ENCODE data around the gene TMOD1.
"Not testable (repeated sequence)": the region's sequence is repeated elsewhere in the genome, so short reads cannot be mapped to it uniquely, and the experiment has no call there.

Gene TMOD1

GRCh38 chr9:97601228-97601898 is 99.9 kb downstream of the TMOD1 start:
- DNase-seq = no peak

DNA sequence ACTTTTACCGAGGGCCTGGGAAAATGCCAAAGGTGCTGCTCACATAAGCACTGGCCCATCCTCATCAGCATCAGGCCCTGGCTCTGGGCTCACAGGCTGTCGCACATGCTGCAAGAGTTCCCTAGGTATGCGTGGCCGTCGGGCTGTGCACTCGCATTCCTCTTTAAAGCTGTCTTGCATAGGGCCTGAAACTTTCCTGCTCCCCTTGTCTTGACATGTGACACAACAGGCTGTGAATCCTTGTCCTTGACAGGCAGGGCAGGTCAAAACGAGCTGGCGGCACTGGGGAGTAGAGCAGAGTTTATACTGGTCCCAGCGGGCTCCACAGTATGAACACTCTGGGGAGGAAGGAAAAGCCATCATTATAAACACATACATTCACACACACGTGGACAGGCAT is 101.0 kb downstream of the TMOD1 start:
- DNase-seq = no peak

DNA sequence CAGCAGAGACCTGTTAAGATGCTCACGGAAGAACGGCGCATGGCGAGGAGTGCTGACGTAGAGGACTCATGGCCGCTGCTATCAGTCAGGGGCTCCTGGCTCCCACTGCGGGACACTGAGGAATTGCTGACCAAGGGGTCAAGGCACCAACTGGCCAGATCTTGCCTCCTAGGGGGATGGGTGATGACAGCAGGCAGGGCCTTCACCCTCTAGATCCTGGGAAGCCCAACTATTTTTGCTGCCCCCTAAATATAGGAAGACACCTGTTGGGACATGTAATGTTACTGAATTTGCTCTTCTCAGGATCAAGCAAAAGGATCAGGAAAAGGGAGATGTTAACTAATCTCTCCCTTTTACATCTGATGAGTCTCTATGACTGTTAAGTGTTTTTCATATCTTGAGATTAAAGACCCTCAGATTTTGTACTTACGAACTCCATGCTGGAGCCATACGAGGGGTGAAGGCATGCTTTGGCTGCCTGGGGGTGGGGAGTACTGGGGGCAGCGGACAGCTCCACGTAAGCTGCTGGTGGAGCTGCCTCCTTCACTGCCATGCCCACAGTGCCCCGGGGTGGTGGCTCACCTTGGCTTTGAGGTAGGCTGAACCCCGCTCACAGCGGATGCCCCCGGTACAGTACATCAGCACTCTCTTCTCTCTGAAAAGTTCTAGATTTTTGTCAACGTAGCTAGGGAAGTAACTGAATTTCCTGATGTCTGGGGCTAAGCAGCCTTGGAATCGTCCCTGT is 103.6 kb downstream of the TMOD1 start:
- DNase-seq = no peak

DNA sequence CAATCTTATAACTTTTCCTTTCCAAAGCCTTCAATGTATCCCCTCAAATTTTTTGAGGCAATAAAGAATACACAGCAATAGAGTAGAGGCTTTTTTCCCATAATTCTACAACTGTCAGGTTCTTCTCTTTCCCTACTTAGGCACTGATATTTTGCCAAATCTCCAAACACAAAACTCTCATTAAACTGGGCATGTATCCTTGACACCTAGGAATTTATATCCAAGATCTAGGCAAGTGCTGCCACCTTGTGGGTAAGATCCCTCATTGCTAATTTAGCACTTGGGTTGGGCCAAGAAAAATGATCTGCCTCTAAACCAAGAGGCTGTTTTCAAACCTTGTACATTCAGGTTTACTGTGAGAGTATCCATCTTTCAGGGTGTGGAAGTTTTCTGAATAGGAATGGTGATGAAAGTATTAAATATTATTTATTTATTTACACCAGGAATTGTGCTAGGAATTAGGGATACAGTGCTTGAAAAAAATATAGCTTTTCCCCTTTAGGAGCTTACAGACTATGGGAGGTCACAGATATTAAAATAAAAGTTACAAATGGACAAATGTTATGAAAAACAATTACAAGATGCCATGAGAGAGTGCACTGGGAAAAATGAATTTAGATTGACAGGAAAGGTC is 114.1 kb downstream of the TMOD1 start:
- peak; percentile 20 for DNase-seq

- no peak for DNase-seq
Measured at GRCh38 chr9:97617939-97618416, 116.5 kb downstream of the TMOD1 start.

DNA sequence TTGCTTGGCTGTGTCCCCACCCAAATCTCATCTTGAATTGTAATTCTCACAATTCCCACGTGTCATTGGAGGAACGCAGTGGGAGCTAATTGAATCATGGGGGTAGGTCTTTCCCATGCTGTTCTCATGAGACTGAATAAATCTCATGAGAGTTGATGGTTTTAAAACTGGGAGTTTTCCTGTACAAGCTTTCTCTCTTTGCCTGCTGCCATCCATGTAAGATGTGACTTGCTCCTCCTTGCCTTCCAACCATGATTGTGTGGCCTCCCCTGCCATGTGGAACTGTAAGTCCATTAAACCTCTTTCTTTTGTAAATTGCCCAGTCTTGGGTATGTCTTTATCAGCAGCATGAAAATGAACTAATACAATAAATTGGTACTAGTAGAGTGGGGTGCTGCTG is 118.6 kb downstream of the TMOD1 start:
- not testable (repeated sequence) for DNase-seq

DNA sequence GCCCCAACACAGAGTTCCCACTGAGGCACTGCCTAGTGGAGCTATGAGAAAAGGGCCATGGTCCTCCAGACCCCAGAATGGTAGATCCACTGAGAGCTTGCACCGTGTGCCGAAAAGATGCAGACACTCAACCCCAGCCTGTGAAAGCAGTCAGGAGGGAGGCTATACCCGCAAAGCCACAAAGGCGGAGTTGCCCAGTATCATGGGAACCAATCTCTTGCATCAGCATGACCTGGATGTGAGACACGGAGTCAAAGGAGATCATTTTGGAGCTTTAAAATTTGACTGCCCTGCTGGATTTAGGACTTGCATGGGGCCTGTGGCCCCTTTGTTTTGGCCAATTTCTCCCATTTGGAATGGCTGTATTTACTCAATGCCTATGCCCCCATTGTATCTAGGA is 121.0 kb downstream of the TMOD1 start:
- DNase-seq = not testable (repeated sequence)

- DNase-seq = no peak
Measured at GRCh38 chr9:97623946-97624345, 122.5 kb downstream of the TMOD1 start.

DNA sequence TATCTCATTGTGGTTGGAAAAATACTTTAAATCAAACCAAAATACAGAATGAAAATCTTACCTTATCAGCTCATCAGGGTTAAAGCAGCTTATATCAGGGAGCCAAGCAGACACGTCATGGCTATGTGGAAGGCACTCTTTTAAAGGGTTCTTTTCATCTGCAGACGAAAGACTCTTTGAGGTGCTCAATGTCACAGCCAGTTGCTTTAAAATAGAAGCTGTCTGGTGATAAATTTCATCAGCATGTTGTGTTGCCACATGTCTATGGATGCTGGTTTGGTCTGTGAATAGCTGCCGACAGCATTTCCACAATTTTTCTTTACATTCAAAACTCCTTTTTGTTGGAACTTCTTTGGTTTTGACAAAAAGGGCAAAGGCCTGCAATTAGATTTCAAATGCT is 124.2 kb downstream of the TMOD1 start:
- no peak for DNase-seq

GRCh38 chr9:97627624-97628023 is 126.2 kb downstream of the TMOD1 start:
- DNase-seq = no peak

GRCh38 chr9:97628668-97629067 is 127.2 kb downstream of the TMOD1 start:
- DNase-seq = no peak

- no peak for DNase-seq
Measured at GRCh38 chr9:97629156-97629555, 127.7 kb downstream of the TMOD1 start.

GRCh38 chr9:97630591-97630990 is 129.1 kb downstream of the TMOD1 start:
- no peak for DNase-seq

DNA sequence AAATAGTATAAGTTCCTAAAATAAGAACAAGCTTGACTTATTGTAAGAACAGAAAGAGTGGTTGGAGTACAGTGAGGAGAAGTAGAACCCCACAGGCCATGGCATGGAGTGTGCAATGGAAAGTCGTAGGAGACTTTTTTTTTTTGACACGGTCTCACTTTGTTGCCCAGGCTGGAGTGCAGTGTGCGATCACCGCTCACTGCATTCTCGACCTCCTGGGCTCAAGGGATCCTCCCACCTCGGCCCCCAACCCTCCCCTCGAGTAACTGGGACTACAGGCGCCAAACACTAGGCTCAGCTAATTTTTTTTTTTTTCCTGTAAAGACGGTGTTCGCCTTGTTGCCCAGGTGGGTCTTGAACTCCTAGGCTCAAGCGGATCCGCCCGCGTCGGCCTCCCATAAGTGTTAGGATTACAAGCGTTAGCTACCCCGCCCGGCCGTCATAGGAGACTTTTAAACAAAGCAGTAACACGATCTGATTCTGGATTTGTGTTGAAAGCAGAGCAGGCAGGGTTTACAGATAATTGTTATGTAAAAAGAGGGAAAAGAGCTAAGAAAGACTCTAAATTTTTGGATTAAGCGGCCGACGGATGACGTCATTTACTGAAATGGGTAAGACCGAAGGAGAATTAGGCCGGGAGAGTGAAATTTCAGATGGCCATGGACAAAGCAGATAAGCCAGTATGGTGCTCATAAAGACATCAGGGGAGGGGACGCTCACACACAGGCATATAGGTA is 130.9 kb downstream of the TMOD1 start:
- DNase-seq = no peak

GRCh38 chr9:97632985-97633858 is 131.8 kb downstream of the TMOD1 start, which contains the start of the genes NCBP1 and TSTD2:
TSS of gene NCBP1 (plus strand) at chr9:97633821. CDS start at chr9:97633882, 61 bp downstream.
TSS of gene TSTD2 (minus strand) at chr9:97633368. CDS start at chr9:97627562, 5,806 bp downstream.
- peak; percentile 93 for DNase-seq

DNA sequence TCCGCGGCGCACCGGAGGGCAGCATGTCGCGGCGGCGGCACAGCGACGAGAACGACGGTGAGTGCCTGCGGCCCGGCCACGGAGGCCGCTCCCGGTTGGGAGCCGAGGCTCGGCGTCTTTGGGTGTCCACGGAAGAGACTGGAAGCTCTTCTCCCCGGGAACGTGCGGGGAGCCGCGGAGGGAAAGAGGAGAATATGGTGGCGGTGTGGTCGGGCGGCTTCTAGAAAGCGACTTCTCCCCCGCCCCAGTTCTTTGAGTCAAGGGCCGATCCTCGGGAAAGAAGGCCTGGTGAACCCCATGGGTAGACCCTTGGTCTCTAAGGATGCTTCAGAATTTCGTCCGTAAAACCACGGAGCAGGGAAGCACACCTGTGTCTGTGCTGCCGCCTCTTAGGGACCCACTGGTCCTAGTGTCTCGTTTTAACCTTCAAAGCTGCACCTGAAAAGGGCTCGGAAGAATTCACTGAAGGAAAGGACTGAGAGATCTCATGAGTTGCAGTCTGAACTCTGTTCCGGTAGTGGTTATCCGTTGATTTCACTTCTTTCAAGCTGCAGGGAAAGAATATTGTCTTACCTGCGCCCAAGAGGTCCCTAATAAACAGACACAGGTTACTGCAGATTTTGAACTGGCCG is 132.5 kb downstream of the TMOD1 start:
- DNase-seq = no peak

DNA sequence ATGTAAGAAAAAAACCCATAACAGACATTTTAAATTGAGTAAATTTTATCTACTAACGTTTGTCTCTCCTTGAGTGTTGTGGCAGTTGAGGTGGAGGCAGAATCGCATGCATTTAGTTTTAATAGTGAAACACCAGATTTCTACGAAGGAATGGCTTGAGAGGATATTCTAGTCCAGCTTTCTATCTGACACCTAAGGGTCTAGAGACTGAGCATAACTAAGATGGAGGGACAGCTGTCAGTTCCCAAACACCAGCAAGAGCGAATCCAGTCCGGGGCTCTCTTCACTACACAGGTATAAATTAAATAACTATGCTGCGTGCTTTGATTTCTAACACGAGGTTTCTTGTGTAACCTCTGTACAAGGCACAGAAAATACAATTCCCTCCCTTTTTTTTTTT is 133.6 kb downstream of the TMOD1 start:
- no peak for DNase-seq

DNA sequence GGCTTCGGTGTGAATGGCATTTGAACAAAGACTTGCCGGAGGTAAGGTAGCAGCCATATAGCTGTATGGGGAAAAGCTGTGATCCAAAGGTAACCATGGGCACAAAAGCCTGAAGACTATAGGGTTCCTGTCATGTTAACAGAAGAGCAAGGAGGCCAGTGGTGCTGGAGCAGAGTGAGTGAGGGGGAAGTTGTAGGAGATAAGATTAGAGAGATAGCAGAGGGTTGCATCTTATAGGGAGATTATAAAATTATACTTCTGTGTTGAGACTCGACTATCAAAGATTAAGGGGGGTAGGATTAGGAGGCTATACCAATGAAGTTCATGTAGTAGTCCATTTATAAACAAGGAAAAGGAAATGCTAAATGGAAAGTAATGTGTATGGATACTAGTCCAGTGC is 135.4 kb downstream of the TMOD1 start:
- no peak for DNase-seq

GRCh38 chr9:97638666-97639065 is 137.2 kb downstream of the TMOD1 start:
- DNase-seq = no peak

- no peak for DNase-seq
Measured at GRCh38 chr9:97640325-97640724, 138.9 kb downstream of the TMOD1 start.

GRCh38 chr9:97645720-97646119 is 144.3 kb downstream of the TMOD1 start:
- no peak for DNase-seq

- no peak for DNase-seq
Measured at GRCh38 chr9:97647996-97648395, 146.5 kb downstream of the TMOD1 start.

All from activated CD4-positive, alpha-beta T cell treated with anti-CD3 and anti-CD28 coated beads for 1 hour (primary cell).